ENCODE measurements around the gene PSMD9. TPM values are rescaled to one million over a fixed set of nuclear protein-coding genes. Genes with fewer than 3 reads are reported as not detected.
"Not testable (repeated sequence)": the region's sequence is repeated elsewhere in the genome, so short reads cannot be mapped to it uniquely, and the experiment has no call there.

PSMD9 gene
- total RNA-seq, 3 donors from 2014 or later, result 34.7 to 65.3 (median 37.9) TPM

DNA sequence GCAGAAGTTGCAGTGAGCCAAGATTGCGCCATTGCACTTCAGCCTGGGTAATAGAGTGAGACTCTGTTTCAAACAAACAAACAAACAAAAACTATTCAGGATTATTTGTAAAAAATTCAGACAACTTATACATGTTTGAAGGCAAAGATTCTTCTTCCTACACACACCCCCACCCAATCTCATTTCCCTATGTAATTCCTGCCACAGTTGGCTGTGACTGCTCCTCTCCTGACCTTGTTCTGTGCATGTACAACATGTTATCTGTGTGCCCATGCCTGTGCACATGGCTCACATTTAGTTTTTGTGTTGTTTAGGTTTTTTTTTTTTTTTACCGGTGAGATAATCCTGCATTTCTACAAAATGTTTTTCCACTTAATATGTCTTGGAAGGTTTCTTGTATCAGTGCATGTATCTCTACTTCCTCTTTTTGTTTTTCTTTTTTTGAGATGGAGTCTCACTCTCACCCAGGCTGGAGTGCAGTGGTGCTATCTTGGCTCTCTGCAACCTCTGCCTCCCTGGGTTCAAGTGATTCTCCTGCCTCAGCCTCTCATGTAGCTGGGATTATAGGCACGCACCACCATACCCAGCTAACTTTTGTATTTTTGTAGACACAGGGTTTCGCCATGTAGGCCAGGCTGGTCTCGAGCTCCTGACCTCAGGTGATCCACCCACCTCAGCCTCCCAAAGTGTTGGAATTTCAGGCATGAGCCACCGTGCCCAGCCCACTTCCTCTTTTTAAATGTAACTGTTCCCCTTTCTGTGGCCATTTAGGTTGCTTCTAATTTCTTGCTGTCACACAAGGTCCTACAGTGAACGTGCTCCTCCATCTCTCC is 38.5 kb downstream of the PSMD9 start:
- intact Hi-C loops (cut with DNase I; ENCODE audit: low total_unique reads), result no loop called here
- Histone ChIP-seq H3K4me3 (no peak overlapping the region), H3K36me3 (no peaks in the 10 kb centered on the region), H3K4me1 (no peaks in the 10 kb centered on the region), H3K9me3 (no peaks in the 10 kb centered on the region), H3K27ac (no peak overlapping the region), H3K27me3 (no peaks in the 10 kb centered on the region)
- TF ChIP-seq POLR2AphosphoS5 (IDR thresholded peaks at IDR 0.05), result no peak
- no peak for TF ChIP-seq POLR2A (IDR thresholded peaks at IDR 0.05)
- TF ChIP-seq, protein P1, sequence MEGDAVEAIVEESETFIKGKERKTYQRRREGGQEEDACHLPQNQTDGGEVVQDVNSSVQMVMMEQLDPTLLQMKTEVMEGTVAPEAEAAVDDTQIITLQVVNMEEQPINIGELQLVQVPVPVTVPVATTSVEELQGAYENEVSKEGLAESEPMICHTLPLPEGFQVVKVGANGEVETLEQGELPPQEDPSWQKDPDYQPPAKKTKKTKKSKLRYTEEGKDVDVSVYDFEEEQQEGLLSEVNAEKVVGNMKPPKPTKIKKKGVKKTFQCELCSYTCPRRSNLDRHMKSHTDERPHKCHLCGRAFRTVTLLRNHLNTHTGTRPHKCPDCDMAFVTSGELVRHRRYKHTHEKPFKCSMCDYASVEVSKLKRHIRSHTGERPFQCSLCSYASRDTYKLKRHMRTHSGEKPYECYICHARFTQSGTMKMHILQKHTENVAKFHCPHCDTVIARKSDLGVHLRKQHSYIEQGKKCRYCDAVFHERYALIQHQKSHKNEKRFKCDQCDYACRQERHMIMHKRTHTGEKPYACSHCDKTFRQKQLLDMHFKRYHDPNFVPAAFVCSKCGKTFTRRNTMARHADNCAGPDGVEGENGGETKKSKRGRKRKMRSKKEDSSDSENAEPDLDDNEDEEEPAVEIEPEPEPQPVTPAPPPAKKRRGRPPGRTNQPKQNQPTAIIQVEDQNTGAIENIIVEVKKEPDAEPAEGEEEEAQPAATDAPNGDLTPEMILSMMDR (IDR thresholded peaks at IDR 0.05), result no peak
- DNase-seq (ENCODE audit: low spot score in 2 of 2), result no peak

DNA sequence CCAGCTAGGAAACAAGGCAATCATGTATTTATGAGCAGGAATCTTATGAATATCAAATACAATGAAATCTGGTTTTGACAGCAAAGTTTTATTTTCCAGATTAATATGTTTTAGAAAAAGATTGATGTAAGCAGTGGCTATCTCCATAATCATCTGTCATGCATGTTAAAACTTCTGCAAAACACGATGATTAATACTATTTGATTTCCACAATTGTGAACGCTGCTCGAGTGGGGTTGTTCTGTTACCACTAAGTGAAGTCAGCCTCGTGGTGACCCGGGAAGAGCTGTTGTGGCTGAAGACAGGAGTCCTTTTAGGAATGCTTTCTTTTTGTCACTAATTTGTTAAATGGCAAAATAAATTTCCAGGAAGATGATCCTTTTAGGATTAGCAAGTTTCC is 39.2 kb downstream of the PSMD9 start:
- Histone ChIP-seq H3K36me3 (no peaks in the 10 kb centered on the region), H3K27ac (no peak overlapping the region), H3K27me3 (no peaks in the 10 kb centered on the region), H3K4me3 (no peak overlapping the region), H3K9me3 (no peaks in the 10 kb centered on the region), H3K4me1 (no peaks in the 10 kb centered on the region)
- intact Hi-C loops (cut with DNase I; ENCODE audit: low total_unique reads), result no loop called here
- DNase-seq (ENCODE audit: low spot score in 2 of 2), result no peak
- TF ChIP-seq POLR2A (IDR thresholded peaks at IDR 0.05) (no peak), POLR2AphosphoS5 (IDR thresholded peaks at IDR 0.05) (no peak)
- TF ChIP-seq, protein P1 (IDR thresholded peaks at IDR 0.05), result no peak

DNA sequence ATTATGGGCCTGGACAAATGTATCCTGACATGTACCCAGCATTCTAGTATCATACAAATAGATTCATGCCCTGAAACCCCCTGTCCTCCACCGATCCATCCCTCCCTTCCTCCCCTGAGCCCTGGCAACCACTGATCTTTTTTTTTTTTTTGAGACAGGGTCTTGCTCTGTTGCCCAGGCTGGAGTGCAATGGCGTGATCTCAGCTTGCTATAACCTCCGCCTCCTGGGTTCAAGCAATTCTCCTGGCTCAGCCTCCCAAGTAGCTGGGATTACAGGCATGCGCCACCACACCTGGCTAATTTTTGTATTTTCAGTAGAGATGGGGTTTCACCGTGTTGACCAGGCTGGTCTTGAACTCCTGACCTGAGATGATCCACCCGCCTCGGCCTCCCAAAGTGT is 41.0 kb downstream of the PSMD9 start:
- H3K27me3 ChIP-seq; intact Hi-C loops (cut with DNase I; ENCODE audit: low total_unique reads); DNase-seq (ENCODE audit: low spot score in 2 of 2); H3K36me3 ChIP-seq; H3K27ac ChIP-seq; H3K9me3 ChIP-seq; H3K4me1 ChIP-seq; H3K4me3 ChIP-seq: not testable (repeated sequence)

DNA sequence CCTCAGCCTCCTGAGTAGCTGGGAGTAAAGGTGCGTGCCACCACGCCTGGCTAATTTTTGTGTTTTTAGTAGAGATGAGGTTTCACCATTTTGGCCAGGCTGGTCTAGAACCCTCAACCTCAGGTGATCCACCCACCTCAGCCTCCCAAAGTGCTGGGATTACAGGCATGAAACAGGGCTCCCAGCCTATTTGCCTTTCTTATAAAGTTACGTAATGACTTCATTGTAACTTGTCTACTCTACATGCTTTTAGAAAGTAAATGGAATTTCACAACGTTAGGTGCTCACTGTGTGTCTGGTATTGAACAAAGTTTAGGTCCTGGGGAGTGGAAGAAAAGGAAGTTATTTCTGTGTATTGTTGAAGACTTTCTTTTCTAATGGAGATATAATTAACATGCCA is 42.3 kb downstream of the PSMD9 start:
- H3K4me3 ChIP-seq, result no peak overlapping the region
- intact Hi-C loops (cut with DNase I; ENCODE audit: low total_unique reads), result no loop called here
- no peaks in the 10 kb centered on the region for H3K9me3 ChIP-seq
- H3K27ac ChIP-seq, result no peak overlapping the region
- H3K4me1 ChIP-seq, result no peaks in the 10 kb centered on the region
- no peak for DNase-seq (ENCODE audit: low spot score in 2 of 2)
- H3K36me3 ChIP-seq, result no peaks in the 10 kb centered on the region
- TF ChIP-seq POLR2A (IDR thresholded peaks at IDR 0.05) (no peak), POLR2AphosphoS5 (IDR thresholded peaks at IDR 0.05) (no peak)
- TF ChIP-seq, protein P1 (IDR thresholded peaks at IDR 0.05), result no peak
- no peaks in the 10 kb centered on the region for H3K27me3 ChIP-seq

DNA sequence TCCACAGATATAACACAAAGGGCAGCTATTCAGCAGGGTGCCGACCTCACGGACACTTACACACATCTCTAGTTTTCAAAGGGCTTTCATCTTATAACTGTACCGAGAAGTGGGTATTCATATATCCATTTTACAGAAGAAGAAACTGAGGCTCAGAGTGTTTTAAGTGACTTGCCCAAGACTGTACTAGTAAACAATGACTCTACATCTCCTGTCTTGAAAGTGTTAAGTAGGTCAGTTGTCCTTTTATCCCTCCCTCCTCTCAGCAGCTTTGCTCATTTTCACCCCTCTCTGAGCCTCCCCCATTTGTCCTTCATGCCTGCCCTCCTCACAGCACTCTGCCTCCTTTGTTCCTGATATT is 43.6 kb downstream of the PSMD9 start:
- H3K4me3 ChIP-seq, result no peak overlapping the region
- peak overlapping the region in 1 of 2 donors; percentile 62 for H3K27ac ChIP-seq
- H3K4me1 ChIP-seq, result no peaks in the 10 kb centered on the region
- H3K27me3 ChIP-seq, result no peaks in the 10 kb centered on the region
- no peaks in the 10 kb centered on the region for H3K36me3 ChIP-seq
- DNase-seq (ENCODE audit: low spot score in 2 of 2), result no peak
- no peaks in the 10 kb centered on the region for H3K9me3 ChIP-seq
- TF ChIP-seq, protein P1 (IDR thresholded peaks at IDR 0.05), result no peak
- TF ChIP-seq POLR2A (IDR thresholded peaks at IDR 0.05), result no peak
- no peak for TF ChIP-seq POLR2AphosphoS5 (IDR thresholded peaks at IDR 0.05)
- intact Hi-C loops (cut with DNase I; ENCODE audit: low total_unique reads), result no loop called here
